Embryonic facial prominence (tissue), 1 donor: ENCODE measurements around the gene M6PR.
A peak's percentile ranks its signal among the peaks of the same experiment; 100 is the strongest.
"Not testable (repeated sequence)": the region's sequence is repeated elsewhere in the genome, so short reads cannot be mapped to it uniquely, and the experiment has no call there.

ENCODE experiments used
- DNase-seq: peaks from one replicate; pipeline ENCODE4 v3.0.0-alpha.2; 2016; ENCODE audit errors: extremely low spot score

The M6PR gene

GRCh38 chr12:8950702-8951478, 1.4 kb upstream of the M6PR start:
- DNase-seq: no peak

DNA sequence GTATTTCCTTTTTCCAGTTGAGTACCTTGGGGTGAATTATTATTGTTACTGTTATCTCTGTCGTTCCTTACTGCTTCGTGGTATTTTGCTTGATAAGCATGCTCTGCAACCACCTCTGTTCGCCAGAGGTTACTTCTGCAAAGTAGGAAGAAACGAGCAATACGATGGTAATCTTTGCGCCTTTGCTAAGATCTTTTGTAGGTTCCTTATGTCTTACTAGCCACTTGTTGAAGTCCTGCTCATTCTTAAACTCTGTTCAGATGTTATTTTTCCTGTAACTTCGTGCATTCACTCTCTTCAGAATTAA, 729 bp upstream of the M6PR start:
- DNase-seq: no peak

DNA sequence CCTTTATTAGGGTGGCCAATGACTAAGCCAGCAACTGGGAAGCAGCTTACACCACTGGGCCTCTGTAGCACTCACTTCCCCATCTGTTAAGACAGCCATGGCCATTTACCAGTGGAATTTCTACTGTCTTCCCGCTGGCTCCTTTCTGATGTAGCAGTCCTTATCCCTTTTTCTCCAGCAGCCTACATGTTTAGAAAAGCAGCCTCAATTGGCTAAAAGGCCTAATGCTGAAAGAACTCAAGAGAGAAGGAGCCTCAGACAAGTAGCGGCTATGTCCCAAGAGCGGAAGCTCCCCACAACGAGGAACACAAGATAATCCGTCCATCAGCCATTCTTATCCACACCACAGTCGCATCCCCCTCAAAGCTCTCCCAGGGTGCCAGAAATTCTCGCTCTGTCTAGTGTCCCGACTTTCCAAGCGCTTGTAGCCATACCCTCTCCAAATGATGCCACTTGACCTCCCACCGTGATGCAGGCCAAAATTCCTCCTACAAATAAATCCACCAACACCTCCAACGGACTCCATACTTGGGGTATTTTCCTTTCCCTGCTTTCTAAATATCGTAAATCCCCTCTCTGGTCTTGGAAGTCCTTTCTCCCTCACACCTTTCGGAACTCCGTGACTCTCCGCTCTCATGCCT, 624 bp downstream of the M6PR start:
- no peak for DNase-seq

DNA sequence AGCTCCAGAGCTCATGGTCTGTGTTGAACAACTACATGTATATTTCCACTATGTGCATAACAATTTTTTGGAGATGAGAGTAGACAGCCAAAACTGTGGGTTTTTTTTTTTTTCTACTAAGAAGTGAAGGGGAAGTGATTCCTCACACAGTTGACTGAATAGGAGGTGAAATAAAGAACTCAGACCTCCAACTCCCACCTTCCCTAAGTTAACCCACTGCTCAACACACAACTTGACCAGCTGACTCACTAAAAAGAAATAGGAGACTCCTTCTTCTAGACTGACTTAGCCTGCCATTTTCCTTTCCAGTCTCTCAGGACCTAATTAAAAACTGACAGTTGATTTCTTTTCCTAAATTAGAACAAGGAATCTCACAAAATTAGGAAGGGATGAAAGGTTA, 1.7 kb downstream of the M6PR start:
- no peak for DNase-seq

DNA sequence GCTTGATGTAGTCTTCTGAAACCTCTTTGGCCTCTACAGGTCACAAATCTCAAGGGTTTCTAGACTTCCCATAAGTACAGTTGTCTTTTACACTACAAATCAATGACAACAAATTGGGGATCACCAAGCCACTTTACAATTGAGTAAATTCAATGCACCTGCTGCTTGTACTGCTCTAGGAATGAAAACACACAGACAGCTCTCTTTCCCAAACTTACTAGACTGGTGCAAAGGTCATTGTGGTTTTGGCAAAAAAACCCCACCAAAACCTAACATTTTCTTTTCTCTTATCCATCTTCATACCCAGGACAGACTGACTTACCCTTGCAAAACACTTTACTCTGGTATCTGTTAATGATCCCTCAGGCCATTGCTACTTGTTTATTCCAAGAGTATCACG, 2.7 kb downstream of the M6PR start:
- no peak for DNase-seq

- no peak for DNase-seq
Observed at GRCh38 chr12:8943565-8944186, 5.8 kb downstream of the M6PR start.

DNA sequence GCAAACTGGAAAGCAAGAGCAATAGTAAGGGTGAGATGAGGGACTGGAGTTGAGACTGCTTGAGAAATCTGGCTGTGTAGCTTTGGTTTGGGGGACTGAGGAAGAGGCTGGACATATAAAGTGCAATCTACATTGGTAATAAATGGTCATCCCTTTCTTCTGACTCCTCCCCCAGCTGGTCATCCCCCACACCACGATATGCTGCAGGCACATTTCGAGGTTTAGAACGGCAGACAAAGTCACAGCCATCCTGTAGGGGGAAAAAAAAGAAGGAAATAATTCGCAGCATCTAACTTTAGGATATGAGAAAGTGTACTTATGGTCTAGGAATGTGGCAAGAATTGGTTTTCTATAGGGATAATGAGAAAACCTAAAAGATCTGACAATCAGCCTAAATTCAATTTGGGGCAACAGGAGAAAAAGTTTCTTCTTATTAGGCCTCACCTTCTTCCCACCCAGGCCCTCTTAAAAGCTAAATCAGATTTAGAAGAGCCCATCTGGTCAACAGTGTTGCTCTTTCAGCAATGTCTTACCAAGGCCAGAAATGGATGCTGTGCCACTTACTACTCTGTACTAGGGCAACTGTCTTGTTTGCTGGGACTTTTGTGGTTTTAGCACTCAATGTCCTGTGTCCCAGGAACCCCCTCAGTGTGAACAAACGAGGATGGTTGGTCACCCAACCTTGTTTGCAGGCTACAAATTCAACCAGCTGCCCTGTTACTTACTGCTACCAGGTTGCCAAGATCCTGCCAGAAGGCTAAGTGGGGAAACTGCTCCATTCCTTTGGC, 7.6 kb downstream of the M6PR start:
- DNase-seq: no peak

DNA sequence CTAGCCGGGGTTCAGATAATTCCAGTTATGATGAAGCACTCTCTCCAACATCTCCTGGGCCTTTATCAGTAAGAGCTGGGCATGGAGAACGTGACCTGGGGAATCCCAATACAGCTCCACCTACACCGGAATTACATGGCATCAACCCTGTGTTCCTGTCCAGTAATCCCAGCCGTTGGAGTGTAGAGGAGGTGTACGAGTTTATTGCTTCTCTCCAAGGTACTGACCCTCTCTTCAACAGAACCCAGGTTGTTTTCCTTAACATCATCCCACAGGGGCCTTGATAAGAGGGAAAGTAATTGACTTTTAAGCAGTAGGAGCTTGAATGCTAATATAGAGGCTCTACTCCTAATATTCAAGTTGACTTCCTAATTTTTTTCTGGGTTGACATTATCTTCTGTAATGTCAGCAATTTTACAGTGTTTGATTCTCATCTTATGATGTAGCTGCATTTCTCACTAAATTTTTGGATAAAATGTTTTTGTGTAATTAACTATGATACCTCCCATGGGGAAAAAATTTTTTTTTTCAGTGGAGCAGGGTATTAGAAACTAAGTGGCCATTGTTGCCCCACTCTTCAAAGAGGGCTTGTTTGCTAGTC, 11.5 kb downstream of the M6PR start:
- not testable (repeated sequence) for DNase-seq

DNA sequence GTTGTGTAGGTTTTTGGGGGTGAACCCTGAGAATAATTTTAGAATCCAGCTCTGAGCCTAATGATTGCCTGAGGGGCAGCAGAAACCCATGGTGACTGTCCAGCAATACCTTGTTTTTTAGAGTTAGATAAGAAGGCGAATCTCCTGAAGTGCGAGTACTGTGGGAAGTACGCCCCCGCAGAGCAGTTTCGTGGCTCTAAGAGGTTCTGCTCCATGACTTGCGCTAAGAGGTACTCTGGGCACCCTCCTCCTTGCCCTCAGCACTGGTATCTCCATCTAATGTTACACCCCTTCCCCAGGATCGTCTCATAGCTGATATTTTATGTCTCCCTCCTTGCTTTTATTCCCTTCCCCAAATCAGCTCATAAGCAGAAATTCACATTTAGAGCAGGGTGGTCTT, 12.7 kb downstream of the M6PR start:
- no peak for DNase-seq

GRCh38 chr12:8934080-8934479, 15.4 kb downstream of the M6PR start:
- not testable (repeated sequence) for DNase-seq

- DNase-seq: not testable (repeated sequence)
Observed at GRCh38 chr12:8932464-8932863, 17.0 kb downstream of the M6PR start.

GRCh38 chr12:8930655-8931323, 18.7 kb downstream of the M6PR start:
- DNase-seq: not testable (repeated sequence)

DNA sequence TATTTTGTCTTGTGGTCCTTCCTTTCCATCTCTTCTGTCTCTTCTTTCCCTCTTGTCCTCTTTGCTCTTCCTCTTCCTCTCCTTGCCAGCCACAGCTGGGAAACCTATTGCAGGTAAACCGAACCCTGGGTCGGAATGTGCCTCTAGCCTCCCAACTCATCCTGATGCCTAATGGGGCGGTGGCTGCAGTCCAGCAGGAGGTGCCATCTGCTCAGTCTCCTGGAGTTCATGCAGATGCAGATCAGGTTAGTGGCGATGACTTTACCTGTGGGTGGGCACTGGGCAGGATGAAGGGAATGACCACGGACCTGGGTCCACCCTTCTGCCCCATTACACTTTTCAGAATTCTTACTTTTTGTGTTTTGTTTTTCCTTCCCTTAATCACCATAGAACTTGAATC, 26.9 kb downstream of the M6PR start:
- DNase-seq: no peak

GRCh38 chr12:8919643-8920042, 29.8 kb downstream of the M6PR start:
- DNase-seq: not testable (repeated sequence)

DNA sequence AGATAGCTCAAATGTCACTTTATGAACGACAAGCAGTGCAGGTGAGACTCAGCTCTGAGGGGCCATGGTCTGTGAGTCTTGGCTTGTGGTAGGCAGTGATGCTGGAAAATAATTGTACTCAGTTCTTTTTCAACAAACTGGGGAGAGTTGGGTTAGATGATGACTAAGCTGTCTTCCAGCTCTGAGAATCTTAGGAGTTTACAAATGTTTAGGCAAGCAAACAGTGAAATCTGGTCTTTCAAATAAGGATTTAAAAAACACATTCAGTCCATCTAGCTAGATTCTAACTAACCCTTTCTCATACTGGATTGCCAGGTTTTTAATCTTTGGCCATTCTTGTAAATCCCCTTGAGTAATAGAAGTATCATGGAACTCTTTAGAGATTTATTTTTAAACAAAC, 31.7 kb downstream of the M6PR start:
- DNase-seq: no peak

DNA sequence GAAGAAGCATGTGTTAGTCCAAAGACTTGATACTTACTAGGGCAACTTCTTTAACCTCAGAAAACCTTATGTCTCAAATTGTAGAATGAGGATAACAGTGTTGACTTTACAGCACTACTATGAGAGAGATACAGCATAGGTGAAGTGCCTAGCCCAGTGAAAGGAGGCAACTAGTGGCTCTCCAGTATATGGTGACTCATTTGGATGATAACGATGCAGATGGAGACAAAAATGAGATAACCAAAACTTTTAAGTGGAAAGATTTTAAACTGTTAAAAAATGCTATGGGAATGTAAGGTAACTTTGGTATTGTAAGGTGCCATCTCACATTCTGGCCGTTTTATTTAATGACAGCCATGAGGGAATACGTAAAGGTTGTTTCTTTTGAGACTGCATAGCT, 32.4 kb downstream of the M6PR start:
- no peak for DNase-seq

- no peak for DNase-seq
Observed at GRCh38 chr12:8916154-8916553, 33.3 kb downstream of the M6PR start.

DNA sequence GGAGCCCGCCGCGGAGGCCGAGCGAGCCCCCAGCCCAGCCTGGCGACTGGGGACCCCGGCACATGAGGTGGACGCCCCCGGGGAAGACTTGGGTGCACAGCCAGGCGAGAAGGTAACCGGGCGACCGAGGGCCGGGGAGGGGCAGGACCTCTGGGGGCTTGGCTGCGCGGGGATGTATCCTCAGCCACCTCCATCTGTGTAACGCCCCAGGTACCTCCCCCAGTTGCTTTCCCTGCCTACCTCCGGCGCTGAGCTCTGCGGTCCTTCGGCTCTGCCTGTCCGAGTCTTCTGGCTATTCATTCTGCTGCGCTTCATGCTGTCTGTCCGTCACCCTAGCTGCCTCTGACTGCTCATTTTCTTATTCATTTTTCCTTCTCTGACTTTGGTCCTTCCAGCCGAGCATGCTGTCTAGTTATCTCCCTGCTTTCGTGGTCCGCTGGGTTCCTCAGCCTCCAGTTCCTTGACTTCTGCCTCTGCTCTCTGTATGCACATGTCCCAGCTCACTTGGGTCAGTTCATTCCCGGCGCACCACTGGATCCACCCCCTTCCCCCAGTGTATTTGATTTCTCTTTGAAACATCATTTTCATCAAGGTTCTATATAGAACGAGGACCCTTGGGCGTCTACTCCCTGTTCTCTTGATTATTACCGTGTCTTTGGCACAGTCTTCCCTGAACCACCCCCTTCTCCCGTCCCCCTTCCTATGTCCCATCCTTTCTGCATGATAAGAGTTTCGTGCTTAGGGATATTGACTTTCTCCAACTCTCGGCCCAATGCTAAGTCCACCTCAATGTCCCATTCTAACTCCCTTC, 34.5 kb downstream of the M6PR start:
- no peak for DNase-seq

- DNase-seq: peak; percentile 89
Observed at GRCh38 chr12:8914033-8914715, 35.3 kb downstream of the M6PR start, which contains the start of gene PHC1. PHC1 (plus strand) TSS chr12:8914509; CDS start chr12:8917678, 3,169 bp downstream.

GRCh38 chr12:8913702-8914032, 35.8 kb downstream of the M6PR start:
- no peak for DNase-seq
